Measurements from ENCODE around the gene PTPN3. TPM values are rescaled to one million over a fixed set of nuclear protein-coding genes. Genes with fewer than 3 reads are reported as not detected.

The PTPN3 gene, protein sequence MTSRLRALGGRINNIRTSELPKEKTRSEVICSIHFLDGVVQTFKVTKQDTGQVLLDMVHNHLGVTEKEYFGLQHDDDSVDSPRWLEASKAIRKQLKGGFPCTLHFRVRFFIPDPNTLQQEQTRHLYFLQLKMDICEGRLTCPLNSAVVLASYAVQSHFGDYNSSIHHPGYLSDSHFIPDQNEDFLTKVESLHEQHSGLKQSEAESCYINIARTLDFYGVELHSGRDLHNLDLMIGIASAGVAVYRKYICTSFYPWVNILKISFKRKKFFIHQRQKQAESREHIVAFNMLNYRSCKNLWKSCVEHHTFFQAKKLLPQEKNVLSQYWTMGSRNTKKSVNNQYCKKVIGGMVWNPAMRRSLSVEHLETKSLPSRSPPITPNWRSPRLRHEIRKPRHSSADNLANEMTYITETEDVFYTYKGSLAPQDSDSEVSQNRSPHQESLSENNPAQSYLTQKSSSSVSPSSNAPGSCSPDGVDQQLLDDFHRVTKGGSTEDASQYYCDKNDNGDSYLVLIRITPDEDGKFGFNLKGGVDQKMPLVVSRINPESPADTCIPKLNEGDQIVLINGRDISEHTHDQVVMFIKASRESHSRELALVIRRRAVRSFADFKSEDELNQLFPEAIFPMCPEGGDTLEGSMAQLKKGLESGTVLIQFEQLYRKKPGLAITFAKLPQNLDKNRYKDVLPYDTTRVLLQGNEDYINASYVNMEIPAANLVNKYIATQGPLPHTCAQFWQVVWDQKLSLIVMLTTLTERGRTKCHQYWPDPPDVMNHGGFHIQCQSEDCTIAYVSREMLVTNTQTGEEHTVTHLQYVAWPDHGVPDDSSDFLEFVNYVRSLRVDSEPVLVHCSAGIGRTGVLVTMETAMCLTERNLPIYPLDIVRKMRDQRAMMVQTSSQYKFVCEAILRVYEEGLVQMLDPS
- total RNA-seq = 47.1 and 47.7 TPM in 2 replicates

DNA sequence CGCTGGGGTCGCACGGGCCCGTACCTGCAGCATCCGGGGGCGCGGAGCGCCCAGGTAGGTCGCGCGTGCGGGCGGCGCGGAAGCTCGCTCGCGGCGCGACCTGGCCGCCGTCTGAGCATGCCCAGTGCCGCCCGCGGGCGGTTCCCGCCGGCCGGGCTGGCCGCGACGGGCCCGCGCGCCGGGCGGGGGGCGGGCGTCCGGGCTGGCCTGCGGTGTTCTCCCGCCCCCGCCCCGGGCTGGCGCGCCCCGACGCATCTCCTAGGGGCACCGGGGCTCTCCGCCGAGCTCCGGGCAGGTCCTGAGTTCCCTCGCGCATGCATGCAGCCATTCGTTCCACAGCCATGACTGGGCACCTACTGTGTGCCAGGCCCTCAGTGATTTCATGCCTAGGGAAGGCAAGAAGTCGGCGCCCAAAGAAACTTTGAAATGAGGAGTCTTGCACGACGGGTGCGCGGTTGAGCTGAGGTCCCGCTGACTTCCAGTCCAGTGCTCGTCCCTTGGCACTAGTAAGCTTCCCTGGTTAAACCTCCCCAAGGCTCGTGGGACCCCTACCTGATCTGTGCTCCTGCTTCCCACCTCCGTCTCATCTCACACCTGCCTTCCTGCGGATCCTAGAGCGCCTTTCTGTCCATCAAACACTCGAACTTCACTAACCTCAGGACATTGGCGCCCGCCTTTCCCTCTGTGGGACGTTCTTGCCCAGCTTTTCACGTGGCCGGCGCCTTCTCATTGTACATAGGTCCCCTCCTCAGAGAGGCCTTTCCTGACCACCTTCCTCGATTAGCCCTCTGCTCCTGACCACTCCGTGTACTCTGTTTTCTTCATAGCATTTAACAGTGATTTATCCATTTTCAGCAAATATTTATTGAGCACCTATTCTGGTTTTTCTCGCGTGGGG is at the start of gene PTPN3:
Gene PTPN3, minus strand, starts transcription at position 113 of the 898 bp plus-strand sequence. CDS start 34,873 bp downstream, outside the sequence.

Small RNA genes lying within 50 kb of the gene (small RNA-seq; reads per million reads assigned to genes)
- 6.2 reads per million, percentile 93 among the genes with 10 or more reads in this experiment for gene MIR3927

Other genes with a start within 250 kb of the PTPN3 start
- gene EPB41L4B, start 177.2 kb downstream of the PTPN3 start, total RNA-seq = 2.0 and 7.1 TPM in 2 replicates

Data from placental epithelial cell (primary cell).